Daoy (cell line): ENCODE results near the gene ADK. TPM values are rescaled to one million over a fixed set of nuclear protein-coding genes. Genes with fewer than 3 reads are reported as not detected.
"Not testable (repeated sequence)": the region's sequence is repeated elsewhere in the genome, so short reads cannot be mapped to it uniquely, and the experiment has no call there.

Experiments used
- DNase-seq: peaks from one replicate; pipeline ENCODE4 v3.0.0-alpha.2; 2015; ENCODE audit warnings: low read depth
- total RNA-seq: library from RNA; depleted of rRNA; stranded (reverse); fragments of >200 nt; shearing (Covaris generic); gene quantifications from 2 replicates; pipeline ENCODE4 v1.2.3, GENCODE V29; 2014

ADK gene
- total RNA-seq, 1 experiment from 2014 or later: 30.7 TPM

DNA sequence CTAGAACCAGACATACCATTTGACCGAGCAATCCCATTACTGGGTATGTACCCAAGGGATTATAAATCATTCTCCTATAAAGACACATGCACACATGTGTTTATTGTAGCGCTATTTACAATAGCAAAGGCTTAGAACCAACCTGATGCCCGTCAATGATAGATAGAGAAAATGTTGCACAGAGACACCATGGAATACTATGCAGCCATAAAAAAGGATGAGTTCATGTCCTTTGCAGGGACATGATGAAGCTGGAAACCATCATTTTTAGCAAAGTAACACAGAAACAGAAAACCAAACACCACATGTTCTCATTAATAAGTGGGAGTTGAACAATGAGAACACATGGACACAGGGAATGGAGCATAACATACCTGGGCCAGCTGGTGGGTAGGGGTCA, 202.0 kb downstream of the ADK start:
- not testable (repeated sequence) for DNase-seq

- DNase-seq: no peak
These were observed 210.7 kb downstream of the ADK start for GRCh38 chr10:74361678-74362077.

DNA sequence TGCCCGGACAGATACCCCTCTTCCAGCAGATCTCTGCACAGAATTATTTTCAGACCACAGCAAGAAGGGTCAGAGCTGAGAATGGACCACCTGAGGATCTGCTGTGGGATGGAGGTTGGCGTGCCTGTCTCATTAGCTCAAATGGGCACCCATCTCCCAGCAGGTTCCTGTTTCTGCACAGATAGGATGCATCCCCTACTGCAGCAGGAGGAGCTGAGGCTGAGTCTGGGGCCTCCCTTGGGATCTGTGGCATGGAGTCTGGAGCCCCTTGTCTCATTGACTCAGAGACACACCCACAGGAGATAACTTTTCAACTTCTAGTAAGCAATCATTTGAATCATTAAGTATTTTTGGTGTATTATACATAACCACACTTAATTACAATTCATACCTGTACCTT, 212.7 kb downstream of the ADK start:
- no peak for DNase-seq

DNA sequence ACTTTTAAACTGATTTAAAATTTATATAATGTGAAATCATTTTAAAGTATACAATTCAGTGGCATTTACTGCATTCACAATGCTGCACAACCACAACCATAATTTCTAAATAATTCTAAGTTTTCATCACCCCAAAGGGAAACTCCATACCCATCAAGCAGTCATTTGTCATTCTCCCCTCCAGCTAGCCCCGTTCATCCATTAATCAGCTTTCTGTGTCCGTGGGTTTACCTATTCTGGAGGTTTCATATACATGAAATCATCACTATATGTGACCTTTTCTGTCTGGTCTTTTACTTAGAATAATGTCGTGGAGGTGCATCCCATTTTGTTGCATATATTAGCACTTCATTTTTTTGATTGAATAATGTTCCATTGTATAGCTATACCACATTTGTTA, 214.1 kb downstream of the ADK start:
- DNase-seq: no peak

DNA sequence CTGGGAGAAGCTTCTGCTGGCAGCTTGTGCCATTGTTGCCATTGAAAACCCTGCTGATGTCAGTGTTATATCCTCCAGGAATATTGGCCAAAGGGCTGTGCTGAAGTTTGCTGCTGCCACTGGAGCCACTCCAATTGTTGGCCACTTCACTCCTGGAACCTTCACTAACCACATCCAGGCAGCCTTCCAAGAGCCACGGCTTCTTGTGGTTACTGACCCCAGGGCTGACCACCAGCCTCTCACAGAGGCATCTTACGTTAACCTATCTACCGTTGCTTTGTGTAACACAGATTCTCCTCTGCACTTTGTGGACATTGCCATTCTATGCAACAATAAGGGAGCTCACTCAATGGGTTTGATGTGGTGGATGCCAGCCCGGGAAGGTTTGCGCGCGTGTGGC, 220.7 kb downstream of the ADK start:
- peak; percentile 3 for DNase-seq

GRCh38 chr10:74373059-74373458, 222.0 kb downstream of the ADK start:
- no peak for DNase-seq

DNA sequence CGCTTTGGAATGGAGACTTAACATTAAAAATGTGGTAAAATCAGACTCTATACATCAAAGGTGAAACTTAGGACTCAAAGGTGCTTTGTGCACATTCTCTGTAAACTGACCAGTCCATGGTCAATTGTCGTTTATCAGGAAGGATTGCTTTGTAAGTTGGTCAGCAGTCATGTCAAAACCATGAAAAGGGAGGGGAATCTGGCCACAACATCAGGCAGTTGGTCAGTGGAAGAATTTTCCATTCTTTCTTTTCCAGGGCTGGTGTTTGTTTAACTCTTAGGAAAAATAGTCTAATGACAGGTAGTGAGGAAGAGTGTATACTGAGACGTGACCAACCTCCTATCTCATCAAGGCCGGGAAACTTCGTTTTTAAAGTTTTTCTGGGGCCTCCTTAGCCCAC, 226.5 kb downstream of the ADK start:
- no peak for DNase-seq

- DNase-seq: no peak
These were observed 228.5 kb downstream of the ADK start for GRCh38 chr10:74379474-74379873.

DNA sequence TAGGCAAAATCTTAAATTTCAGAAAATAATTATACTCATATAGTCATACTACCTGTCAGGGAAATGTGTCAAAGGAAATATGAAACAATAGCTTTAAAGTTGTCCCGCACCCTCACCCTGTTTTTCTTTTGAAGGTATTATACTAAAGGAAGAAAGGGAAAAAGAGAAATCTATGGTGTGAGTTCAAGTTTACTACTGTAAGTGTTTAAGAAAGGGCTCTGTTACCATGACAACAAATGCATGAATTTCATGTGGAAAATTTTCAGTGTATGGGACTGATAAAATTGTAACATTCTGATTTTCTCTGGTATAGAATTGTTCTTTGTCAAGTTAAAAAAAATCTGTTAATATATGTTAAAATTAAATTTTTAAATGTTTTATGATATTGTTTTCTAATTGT, 229.8 kb downstream of the ADK start:
- DNase-seq: no peak

- DNase-seq: no peak
These were observed 230.4 kb downstream of the ADK start for GRCh38 chr10:74381291-74381853.

DNA sequence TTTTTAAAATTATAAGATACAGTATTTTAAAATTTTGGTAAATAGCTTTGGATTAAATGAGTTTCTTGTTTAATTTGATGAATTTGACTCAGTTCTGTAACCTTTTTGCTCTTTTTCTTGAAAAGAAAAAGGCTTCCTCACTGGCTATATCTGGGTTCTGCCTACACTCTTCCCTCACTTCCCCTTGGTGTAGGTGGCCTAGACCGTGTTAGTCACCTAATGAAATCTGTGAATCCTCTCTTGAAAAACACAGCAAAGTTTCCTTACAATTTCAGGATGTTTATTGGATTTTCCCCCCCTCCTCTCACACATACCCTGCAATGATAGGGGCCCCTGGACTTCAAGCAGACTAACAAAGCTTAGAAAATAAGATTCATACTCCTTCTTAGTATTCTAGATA, 231.6 kb downstream of the ADK start:
- no peak for DNase-seq

GRCh38 chr10:74383642-74384041, 232.6 kb downstream of the ADK start:
- DNase-seq: no peak

DNA sequence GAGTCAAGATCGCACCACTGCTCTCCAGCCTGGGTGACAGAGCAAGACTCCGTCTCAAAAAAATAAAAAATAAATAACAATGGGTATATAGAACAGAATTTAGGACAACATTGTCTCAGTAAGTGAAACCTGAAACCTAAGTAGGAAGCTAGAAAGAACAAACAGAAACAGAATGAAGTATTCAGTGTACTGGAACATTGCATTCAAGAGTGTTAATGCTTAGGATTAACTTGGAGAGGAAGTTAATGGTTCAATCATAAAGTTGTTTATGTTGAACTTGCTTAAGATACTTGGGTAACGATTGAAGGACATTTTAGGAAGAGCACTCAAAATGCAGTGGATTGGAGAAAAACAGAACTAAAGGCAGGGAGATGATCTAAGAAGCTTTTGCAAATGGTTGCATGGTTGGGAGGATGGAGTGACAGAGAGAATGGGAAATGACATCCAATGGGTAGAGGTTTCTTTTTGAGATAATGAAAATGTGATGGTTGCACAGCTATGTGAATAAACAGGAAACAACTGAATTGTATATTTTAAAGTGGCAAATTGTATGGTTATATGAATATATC, 233.7 kb downstream of the ADK start:
- no peak for DNase-seq

- no peak for DNase-seq
These were observed 237.8 kb downstream of the ADK start for GRCh38 chr10:74388801-74389200.

- no peak for DNase-seq
These were observed 240.8 kb downstream of the ADK start for GRCh38 chr10:74391786-74392185.

GRCh38 chr10:74394416-74394969, 243.5 kb downstream of the ADK start:
- no peak for DNase-seq

DNA sequence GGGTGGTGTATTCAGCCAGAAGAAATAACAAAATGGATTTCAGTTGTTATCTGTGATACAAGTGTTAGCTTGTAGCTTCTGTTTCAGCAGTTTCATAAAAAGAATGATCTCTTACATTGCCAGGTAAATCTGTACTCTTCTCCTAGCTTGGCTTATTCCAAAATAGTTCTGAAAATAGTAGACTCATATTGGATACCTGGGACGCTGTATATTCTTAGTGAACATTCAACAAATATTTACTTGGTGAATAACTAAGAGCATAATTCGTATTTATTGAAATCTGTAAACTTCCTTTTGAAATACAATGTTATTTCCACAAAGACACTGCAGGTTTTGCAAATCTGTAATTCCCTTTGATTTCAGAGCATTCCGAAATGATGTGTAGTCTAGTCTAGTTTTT, 249.2 kb downstream of the ADK start:
- no peak for DNase-seq

DNA sequence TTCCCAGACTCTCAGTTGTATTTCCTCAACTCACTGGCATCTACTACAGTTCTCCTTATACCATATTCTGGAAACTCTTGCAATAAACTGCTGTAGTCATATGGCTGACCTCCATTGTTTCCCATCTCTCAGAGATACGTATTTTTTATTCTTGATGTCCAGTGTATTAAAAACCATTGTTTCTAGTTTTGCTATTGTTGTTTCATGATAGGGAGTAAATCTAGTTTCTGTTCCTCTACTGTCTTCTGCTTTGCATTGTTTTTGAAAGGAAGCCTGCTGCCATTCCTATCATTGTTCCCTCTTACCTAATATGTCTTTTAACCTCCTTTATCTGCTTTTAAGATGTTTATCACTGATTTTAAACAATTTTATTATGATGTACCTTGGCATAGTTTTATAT, 255.0 kb downstream of the ADK start:
- no peak for DNase-seq

- DNase-seq: no peak
These were observed 264.3 kb downstream of the ADK start for GRCh38 chr10:74415146-74415839.

GRCh38 chr10:74417397-74417796, 266.4 kb downstream of the ADK start:
- DNase-seq: no peak

DNA sequence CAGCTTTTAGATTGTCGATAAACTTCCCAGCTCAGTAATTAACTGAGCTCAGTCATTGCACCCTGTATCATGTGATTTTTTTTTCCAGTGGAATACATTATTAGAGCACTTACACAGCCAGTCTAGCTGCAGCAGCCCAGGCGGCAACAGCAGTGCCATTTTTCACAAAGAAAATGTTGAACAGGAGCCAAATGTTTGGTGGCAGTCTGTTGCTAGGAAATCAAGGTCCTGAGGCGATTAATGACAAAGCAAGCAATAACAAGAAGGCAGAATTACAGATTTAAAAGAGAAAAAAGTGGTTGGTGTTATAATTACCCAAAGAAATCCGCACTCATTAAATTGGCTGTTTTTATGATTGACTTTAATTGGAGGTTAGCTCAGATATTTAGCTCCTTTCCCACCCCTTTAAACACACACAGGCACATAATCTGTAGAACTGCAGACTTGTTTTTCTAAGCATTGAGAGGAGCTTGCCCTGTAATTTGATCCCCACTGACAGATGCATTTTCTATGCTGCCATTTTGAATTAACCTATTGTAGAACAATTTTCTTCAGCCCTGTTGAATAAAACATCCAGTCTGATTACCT, 267.4 kb downstream of the ADK start:
- no peak for DNase-seq

- no peak for DNase-seq
These were observed 268.5 kb downstream of the ADK start for GRCh38 chr10:74419491-74419951.

- DNase-seq: no peak
These were observed 268.9 kb downstream of the ADK start for GRCh38 chr10:74419958-74420375.
